Cortex of kidney (tissue), 1 donor: ENCODE results near the gene VIP.

Experiments
- DNase-seq: peaks from one replicate; lab custom pipeline; 2025; lab: John Stamatoyannopoulos, UW

The VIP gene

DNA sequence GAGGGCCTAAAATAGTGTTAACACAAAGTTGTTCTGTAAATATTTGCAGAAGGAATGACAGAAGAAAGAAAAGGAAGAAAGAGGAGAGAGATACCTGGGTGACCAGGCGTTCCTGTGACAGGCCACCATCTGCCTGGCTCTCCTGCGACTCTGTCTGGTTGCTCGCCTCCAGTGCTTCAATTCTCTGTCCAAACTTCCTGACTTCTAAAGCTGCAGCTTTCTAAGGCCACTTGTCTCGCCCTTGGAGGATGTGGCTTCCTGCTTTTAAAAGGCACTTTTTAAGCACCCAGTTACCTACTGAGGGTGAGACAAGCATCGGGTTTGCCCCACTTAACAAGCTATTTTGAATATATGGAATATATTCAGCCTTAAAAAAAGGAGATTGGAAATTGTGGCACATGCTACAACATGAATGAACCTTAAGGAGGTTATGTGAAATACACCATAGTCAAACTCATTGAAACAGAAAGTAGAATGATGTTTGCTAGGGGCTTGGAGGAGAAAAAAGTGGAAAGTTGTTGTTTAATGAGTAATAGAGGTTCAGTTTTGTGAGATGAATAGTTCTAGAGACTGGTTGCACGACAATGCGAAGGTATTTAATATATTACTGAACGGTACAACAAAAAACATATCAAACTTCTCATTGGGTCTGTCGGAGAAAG is 32.8 kb downstream of the VIP start:
- no peak for DNase-seq

- no peak for DNase-seq
Measured at GRCh38 chr6:152794696-152795095, 44.1 kb downstream of the VIP start.

DNA sequence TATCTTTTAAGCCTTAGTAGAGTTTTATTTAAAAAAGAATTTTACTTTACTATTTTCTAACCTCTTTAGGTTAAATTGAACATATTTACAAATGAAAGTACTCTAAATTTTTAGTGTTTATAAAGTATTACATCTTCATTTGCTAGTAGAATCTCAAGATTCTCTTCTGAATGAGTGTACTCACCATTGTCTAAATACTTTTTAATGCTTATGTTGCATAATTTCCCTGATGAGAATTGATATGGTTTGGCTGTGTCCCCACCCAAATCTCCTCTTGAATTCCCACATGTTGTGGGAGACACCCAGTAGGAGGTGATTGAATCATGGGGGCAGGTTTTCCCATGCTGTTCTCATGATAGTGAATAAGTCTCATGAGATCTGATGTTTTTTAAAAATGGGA is 53.6 kb downstream of the VIP start:
- DNase-seq, result no peak
